ENCODE results near the gene NECTIN1.

Gene NECTIN1

DNA sequence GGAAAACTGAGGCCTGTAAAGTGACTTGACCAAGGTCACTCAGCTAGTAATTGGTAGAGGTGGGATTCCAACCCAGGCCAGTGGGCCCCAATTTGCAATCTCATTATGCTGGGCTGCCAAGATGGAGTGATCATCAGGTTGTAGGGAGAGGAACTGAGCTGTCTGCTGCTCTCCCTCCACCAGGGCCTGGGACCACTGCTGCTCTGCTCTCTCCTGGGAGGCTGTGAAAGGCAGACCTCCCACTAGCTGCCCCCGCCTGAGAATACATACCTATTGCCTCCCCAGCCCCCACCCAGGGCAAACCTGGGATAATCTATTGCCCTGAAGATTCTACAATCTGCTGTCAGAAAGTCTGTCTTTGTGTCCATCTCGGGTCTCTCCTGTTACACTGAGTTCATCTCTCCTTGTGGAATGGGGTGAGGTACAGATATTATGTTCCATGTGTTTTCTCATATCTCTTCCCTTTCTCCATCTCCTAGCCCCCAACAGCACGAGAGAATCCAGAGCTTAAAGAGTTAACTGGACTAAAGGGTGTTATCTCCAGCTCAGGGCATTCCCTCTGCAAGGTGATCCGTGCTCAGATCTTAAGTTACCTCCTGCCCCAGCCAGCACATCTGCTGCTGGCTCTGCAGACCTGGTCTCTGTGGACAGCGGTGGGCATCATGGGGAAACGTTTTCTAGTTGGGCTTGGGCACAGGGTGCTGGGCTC lies 5.6 kb downstream of the NECTIN1 start:
- Histone ChIP-seq H3K27ac (no peak overlapping the region), H3K27me3 (replicated peaks) (no peaks in the 10 kb centered on the region), H3K36me3 (replicated peaks) (no peaks in the 10 kb centered on the region), H3K4me3 (ENCODE audit: low read depth, low read length) (no peak overlapping the region)
- in situ Hi-C loops (cut with HindIII; ENCODE audit: low pct_ligation_motif_present, low sequenced_read_pairs) = no loop called here
- no peak for DNase-seq
- TF ChIP-seq, protein P1, sequence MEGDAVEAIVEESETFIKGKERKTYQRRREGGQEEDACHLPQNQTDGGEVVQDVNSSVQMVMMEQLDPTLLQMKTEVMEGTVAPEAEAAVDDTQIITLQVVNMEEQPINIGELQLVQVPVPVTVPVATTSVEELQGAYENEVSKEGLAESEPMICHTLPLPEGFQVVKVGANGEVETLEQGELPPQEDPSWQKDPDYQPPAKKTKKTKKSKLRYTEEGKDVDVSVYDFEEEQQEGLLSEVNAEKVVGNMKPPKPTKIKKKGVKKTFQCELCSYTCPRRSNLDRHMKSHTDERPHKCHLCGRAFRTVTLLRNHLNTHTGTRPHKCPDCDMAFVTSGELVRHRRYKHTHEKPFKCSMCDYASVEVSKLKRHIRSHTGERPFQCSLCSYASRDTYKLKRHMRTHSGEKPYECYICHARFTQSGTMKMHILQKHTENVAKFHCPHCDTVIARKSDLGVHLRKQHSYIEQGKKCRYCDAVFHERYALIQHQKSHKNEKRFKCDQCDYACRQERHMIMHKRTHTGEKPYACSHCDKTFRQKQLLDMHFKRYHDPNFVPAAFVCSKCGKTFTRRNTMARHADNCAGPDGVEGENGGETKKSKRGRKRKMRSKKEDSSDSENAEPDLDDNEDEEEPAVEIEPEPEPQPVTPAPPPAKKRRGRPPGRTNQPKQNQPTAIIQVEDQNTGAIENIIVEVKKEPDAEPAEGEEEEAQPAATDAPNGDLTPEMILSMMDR (IDR thresholded peaks at IDR 0.05; ENCODE audit: low read depth, low read length, missing control alignments) = no peak

DNA sequence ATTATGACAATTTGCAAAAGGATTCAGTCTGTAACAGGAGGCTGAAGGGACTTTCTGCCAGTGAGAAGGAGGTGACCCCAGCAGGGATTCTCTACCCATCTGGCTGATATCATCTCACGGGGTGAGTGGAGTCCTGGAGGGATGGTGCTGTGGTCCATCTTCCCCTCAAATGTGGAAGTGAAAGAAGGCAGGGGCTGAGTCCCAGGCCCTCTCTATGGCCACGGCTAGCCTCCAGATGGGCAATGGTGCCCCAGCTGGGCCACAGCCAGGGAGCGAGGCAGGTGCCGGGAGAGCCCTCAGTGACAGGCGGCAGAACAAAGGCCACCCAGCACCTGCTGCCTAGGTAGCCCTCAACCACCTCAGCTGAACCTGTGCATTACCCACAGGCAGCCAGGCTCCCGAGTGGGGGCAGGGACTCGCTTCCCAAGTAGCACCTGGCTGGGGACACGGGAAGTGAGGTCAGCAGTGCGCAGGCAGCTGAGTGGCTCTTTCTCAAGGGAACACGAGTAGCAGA lies 6.7 kb downstream of the NECTIN1 start:
- Histone ChIP-seq H3K36me3 (replicated peaks) (no peaks in the 10 kb centered on the region), H3K27me3 (replicated peaks) (no peaks in the 10 kb centered on the region), H3K4me3 (ENCODE audit: low read depth, low read length) (no peak overlapping the region), H3K27ac (no peak overlapping the region)
- in situ Hi-C loops (cut with HindIII; ENCODE audit: low pct_ligation_motif_present, low sequenced_read_pairs) = no loop called here
- DNase-seq = no peak
- TF ChIP-seq, protein P1 (IDR thresholded peaks at IDR 0.05; ENCODE audit: low read depth, low read length, missing control alignments) = no peak

DNA sequence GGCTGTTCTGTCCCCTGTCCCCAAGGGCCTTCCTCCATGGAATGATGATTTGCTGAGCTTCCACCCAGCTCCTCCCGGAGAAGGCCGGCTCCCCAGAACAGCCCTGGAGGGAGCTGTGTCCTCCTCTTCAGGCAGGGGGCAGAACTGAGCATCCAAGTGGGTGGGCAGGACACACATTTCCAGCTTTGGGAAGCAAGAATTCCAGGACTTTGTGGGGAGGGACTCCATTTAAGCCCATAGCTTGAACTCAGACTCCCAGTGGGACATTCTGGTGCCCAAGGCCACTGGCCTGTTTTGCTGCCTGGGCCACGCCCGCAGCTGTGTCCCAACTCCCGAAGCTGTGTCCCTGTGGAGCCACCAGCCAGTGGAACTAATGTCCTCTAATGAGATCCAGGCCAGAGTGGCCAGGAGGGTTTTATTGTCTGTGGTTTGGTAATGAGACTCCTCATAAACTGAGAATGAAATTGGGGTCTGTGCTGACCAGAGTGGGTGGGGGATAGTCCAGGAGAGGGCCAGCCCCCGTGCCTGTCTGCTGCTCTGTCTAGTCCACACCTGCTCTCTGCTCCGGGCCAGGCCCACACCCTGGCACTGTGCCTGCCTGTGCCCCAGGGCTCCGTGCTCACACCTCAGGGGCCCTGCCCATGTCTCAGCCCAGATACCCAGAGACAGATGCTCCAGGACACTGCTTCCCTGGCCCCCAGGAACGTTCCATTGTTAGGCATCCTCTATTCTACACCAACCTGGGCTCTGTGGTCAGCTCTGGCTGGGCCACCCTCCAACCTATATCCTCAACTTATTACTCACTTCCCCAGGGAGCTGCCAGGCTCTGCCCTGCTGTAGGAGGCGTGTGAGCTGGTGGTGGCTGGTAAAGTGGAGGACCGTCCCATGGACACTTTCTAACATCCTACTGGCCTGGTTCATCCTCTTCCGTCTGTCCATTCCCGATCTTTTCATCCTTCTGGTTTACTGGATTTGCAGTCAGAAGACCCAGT lies 7.6 kb downstream of the NECTIN1 start:
- no peaks in the 10 kb centered on the region for H3K36me3 ChIP-seq (replicated peaks)
- H3K27me3 ChIP-seq (replicated peaks) = no peaks in the 10 kb centered on the region
- DNase-seq = no peak
- no peak overlapping the region for H3K27ac ChIP-seq
- TF ChIP-seq, protein P1 (IDR thresholded peaks at IDR 0.05; ENCODE audit: low read depth, low read length, missing control alignments) = peak; percentile 74
- in situ Hi-C loops (cut with HindIII; ENCODE audit: low pct_ligation_motif_present, low sequenced_read_pairs) = no loop called here
- no peak overlapping the region for H3K4me3 ChIP-seq (ENCODE audit: low read depth, low read length)

DNA sequence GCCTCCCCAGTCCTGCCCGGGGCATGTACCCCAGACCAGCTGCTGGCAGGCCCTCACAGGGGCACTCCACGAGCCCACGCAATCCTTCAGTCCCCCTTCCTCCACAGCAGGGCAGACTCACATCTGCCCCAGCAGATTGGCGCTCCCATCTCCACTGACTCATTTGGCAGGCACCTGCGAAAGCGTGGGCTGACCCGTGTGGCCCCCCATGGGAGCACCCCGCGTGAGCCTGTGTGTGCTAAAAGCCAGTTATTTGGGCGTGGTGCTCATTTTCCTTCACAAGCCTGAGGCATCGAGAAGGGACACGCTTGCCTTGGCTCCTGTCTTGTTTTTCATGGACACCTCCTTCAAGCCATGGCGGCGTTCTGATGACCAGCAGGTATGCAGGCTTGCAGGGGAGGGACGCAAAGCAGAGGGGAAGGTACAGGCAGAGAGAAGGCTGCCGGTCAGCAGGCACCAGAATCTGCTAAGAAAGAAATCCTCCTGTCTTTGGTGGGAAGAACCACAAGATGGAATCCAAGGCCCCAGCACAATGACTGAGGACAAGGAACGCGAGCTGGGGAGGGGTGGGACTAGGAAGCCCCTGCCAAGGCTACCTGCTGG lies 8.6 kb downstream of the NECTIN1 start:
- Histone ChIP-seq H3K27ac (no peak overlapping the region), H3K27me3 (replicated peaks) (no peaks in the 10 kb centered on the region), H3K4me3 (ENCODE audit: low read depth, low read length) (no peak overlapping the region), H3K36me3 (replicated peaks) (no peaks in the 10 kb centered on the region)
- no peak for DNase-seq
- TF ChIP-seq, protein P1 (IDR thresholded peaks at IDR 0.05; ENCODE audit: low read depth, low read length, missing control alignments) = no peak
- in situ Hi-C loops (cut with HindIII; ENCODE audit: low pct_ligation_motif_present, low sequenced_read_pairs) = no loop called here

DNA sequence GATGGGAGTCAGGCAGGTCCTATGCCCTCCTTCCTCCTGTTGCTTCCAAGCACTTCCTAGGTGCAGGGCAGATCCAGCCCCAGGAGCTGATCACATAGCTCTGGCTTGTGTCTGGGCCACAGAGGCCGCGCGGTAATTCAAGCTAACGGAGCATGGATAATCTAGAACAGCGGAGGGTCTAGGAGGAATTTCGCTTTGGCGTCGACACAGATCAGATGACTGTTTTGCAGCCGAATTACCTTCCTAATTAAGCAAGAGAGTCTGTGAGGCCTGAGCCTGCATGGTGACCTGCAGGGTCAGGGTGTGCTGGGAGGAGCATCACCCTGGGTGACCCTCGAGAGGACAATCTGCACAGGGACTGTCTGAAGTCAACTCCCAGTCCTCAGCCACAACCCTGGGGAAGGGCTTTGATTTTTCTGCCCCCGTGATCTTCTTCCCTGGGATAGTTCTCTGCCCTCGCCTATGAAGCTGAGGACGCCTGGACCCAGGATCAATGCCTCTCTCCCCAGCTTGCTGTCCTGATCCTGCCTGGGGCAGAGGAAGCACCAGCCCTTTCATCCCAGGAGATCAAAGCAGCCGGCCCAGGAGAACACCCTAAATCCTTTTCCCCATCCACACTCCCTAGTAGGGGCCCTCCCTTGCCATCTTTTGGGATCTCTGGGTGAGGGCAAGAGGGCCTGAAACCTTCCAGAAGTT lies 11.0 kb downstream of the NECTIN1 start:
- TF ChIP-seq, protein P1 (IDR thresholded peaks at IDR 0.05; ENCODE audit: low read depth, low read length, missing control alignments) = no peak
- in situ Hi-C loops (cut with HindIII; ENCODE audit: low pct_ligation_motif_present, low sequenced_read_pairs) = no loop called here

More for the DNA sequence above, 11.0 kb downstream of the NECTIN1 start:
- Histone ChIP-seq H3K27me3 (replicated peaks) (no peaks in the 10 kb centered on the region), H3K27ac (no peak overlapping the region), H3K36me3 (replicated peaks) (no peaks in the 10 kb centered on the region), H3K4me3 (ENCODE audit: low read depth, low read length) (no peak overlapping the region)
- DNase-seq = no peak

All from brain microvascular endothelial cell (primary cell).